ENCODE measurements around the gene USF1. TPM values are rescaled to one million over a fixed set of nuclear protein-coding genes. Genes with fewer than 3 reads are reported as not detected.
"Not testable (repeated sequence)": the region's sequence is repeated elsewhere in the genome, so short reads cannot be mapped to it uniquely, and the experiment has no call there.

USF1 gene
- total RNA-seq, 1 experiment from 2014 or later = 169 TPM

GRCh38 chr1:161047436-161048420, 2.0 kb upstream of the USF1 start:
- peaks cover under 1% of the 10 kb centered on the region; the same call in 1 of the 2 replicates for H3K36me3 ChIP-seq (replicated peaks; ENCODE audit: control insufficient read depth, insufficient read depth, low read length)
- no peak for DNase-seq
- no peak overlapping the region for H3K4me3 ChIP-seq (ENCODE audit: insufficient read depth, low read depth, low read length)
- H3K27me3 ChIP-seq (ENCODE audit: control insufficient read depth, insufficient read depth, low read length) = peaks cover 2% of the 10 kb centered on the region; the same call in 1 of the 2 replicates

GRCh38 chr1:161046605-161047228, 940 bp upstream of the USF1 start:
- no peak for DNase-seq
- H3K36me3 ChIP-seq (replicated peaks; ENCODE audit: control insufficient read depth, insufficient read depth, low read length) = peaks cover 5% of the 10 kb centered on the region
- peaks cover 2% of the 10 kb centered on the region; the same call in 1 of the 2 replicates for H3K27me3 ChIP-seq (ENCODE audit: control insufficient read depth, insufficient read depth, low read length)
- peak overlapping the region; percentile 95; the same call in 1 of the 2 replicates for H3K4me3 ChIP-seq (ENCODE audit: insufficient read depth, low read depth, low read length)

GRCh38 chr1:161044908-161045735, 655 bp downstream of the USF1 start:
- DNase-seq = peak; percentile 82
- peaks cover 2% of the 10 kb centered on the region; the same call in 1 of the 2 replicates for H3K27me3 ChIP-seq (ENCODE audit: control insufficient read depth, insufficient read depth, low read length)
- H3K4me3 ChIP-seq (ENCODE audit: insufficient read depth, low read depth, low read length) = peak overlapping the region; percentile 95
- H3K36me3 ChIP-seq (replicated peaks; ENCODE audit: control insufficient read depth, insufficient read depth, low read length) = peaks cover 15% of the 10 kb centered on the region

- no peak for DNase-seq
- H3K36me3 ChIP-seq (replicated peaks; ENCODE audit: control insufficient read depth, insufficient read depth, low read length) = peaks cover 21% of the 10 kb centered on the region
Measured at GRCh38 chr1:161044535-161044907, 1.3 kb downstream of the USF1 start.

GRCh38 chr1:161039546-161039945, 6.2 kb downstream of the USF1 start:
- Histone ChIP-seq H3K27me3 (ENCODE audit: control insufficient read depth, insufficient read depth, low read length) (no peaks in the 10 kb centered on the region), H3K36me3 (replicated peaks; ENCODE audit: control insufficient read depth, insufficient read depth, low read length) (peaks cover 23% of the 10 kb centered on the region), H3K4me3 (ENCODE audit: insufficient read depth, low read depth, low read length) (no peak overlapping the region)
- no peak for DNase-seq

More at GRCh38 chr1:161044535-161044907, 1.3 kb downstream of the USF1 start:
- H3K4me3 ChIP-seq (ENCODE audit: insufficient read depth, low read depth, low read length) = peak overlapping the region; percentile 95
- H3K27me3 ChIP-seq (ENCODE audit: control insufficient read depth, insufficient read depth, low read length) = peaks cover 2% of the 10 kb centered on the region; the same call in 1 of the 2 replicates

- H3K4me3 ChIP-seq (ENCODE audit: insufficient read depth, low read depth, low read length) = peak overlapping the region; percentile 90
- H3K27me3 ChIP-seq (ENCODE audit: control insufficient read depth, insufficient read depth, low read length) = no peaks in the 10 kb centered on the region
- H3K36me3 ChIP-seq (replicated peaks; ENCODE audit: control insufficient read depth, insufficient read depth, low read length) = peaks cover 23% of the 10 kb centered on the region
- no peak for DNase-seq
Measured at GRCh38 chr1:161039154-161039545, 6.6 kb downstream of the USF1 start.

- peak; percentile 92 for DNase-seq
- H3K4me3 ChIP-seq (ENCODE audit: insufficient read depth, low read depth, low read length) = peak within 1 kb of the TSS; percentile 90
- H3K27me3 ChIP-seq (ENCODE audit: control insufficient read depth, insufficient read depth, low read length) = no peaks in the 10 kb centered on the region
- H3K36me3 ChIP-seq (replicated peaks; ENCODE audit: control insufficient read depth, insufficient read depth, low read length) = peaks cover 23% of the 10 kb centered on the region
Measured at GRCh38 chr1:161038523-161039153, 7.1 kb downstream of the USF1 start, which contains the start of gene TSTD1. TSTD1 (minus strand) TSS chr1:161038964; CDS start chr1:161038889, 75 bp downstream.

- peak; percentile 51 for DNase-seq
- Histone ChIP-seq H3K4me3 (ENCODE audit: insufficient read depth, low read depth, low read length) (peak overlapping the region; percentile 90), H3K27me3 (ENCODE audit: control insufficient read depth, insufficient read depth, low read length) (no peaks in the 10 kb centered on the region), H3K36me3 (replicated peaks; ENCODE audit: control insufficient read depth, insufficient read depth, low read length) (peaks cover 23% of the 10 kb centered on the region)
Measured at GRCh38 chr1:161037661-161038522, 7.9 kb downstream of the USF1 start.

- DNase-seq = no peak
- H3K36me3 ChIP-seq (replicated peaks; ENCODE audit: control insufficient read depth, insufficient read depth, low read length) = no peaks in the 10 kb centered on the region; the same call in 1 of the 2 replicates
- no peaks in the 10 kb centered on the region for H3K27me3 ChIP-seq (ENCODE audit: control insufficient read depth, insufficient read depth, low read length)
- H3K4me3 ChIP-seq (ENCODE audit: insufficient read depth, low read depth, low read length) = no peak overlapping the region
Measured at GRCh38 chr1:161033751-161034150, 12.0 kb downstream of the USF1 start.

- H3K27me3 ChIP-seq (ENCODE audit: control insufficient read depth, insufficient read depth, low read length) = no peaks in the 10 kb centered on the region
- H3K4me3 ChIP-seq (ENCODE audit: insufficient read depth, low read depth, low read length) = no peak overlapping the region
- no peaks in the 10 kb centered on the region; the same call in 1 of the 2 replicates for H3K36me3 ChIP-seq (replicated peaks; ENCODE audit: control insufficient read depth, insufficient read depth, low read length)
- DNase-seq = no peak
Measured at GRCh38 chr1:161032409-161032808, 13.4 kb downstream of the USF1 start.

GRCh38 chr1:161031874-161032273, 13.9 kb downstream of the USF1 start:
- Histone ChIP-seq H3K36me3 (replicated peaks; ENCODE audit: control insufficient read depth, insufficient read depth, low read length) (no peaks in the 10 kb centered on the region), H3K4me3 (ENCODE audit: insufficient read depth, low read depth, low read length) (no peak overlapping the region), H3K27me3 (ENCODE audit: control insufficient read depth, insufficient read depth, low read length) (no peaks in the 10 kb centered on the region)
- no peak for DNase-seq

GRCh38 chr1:161029466-161029865, 16.3 kb downstream of the USF1 start:
- not testable (repeated sequence) for H3K4me3 ChIP-seq (ENCODE audit: insufficient read depth, low read depth, low read length); H3K36me3 ChIP-seq (replicated peaks; ENCODE audit: control insufficient read depth, insufficient read depth, low read length); H3K27me3 ChIP-seq (ENCODE audit: control insufficient read depth, insufficient read depth, low read length); DNase-seq

GRCh38 chr1:161026954-161027353, 18.8 kb downstream of the USF1 start:
- not testable (repeated sequence) for H3K36me3 ChIP-seq (replicated peaks; ENCODE audit: control insufficient read depth, insufficient read depth, low read length); H3K27me3 ChIP-seq (ENCODE audit: control insufficient read depth, insufficient read depth, low read length); H3K4me3 ChIP-seq (ENCODE audit: insufficient read depth, low read depth, low read length); DNase-seq

Data from H7 (cell line).